Measurements from ENCODE around the gene ARG2.

ARG2 gene

GRCh38 chr14:67695394-67695949 is 75.8 kb downstream of the ARG2 start, which contains the start of gene RDH11:
TSS of gene RDH11 (minus strand) at chr14:67695764. CDS start at chr14:67695703, 61 bp downstream.
- DNase-seq, result peak; percentile 93

- DNase-seq, result peak; percentile 26
Observed at GRCh38 chr14:67697006-67697405, 77.3 kb downstream of the ARG2 start.

GRCh38 chr14:67698179-67698578 is 78.5 kb downstream of the ARG2 start:
- DNase-seq, result no peak
